Measurements from ENCODE around the gene ITPR1.

The ITPR1 gene

GRCh38 chr3:4478261-4478660 is 14.9 kb upstream of the ITPR1 start:
- in situ Hi-C loops (cut with MboI; ENCODE audit: low sequenced_read_pairs): no loop called here

GRCh38 chr3:4491855-4492207 is 1.3 kb upstream of the ITPR1 start:
- in situ Hi-C loops (cut with MboI; ENCODE audit: low sequenced_read_pairs): no loop called here

- in situ Hi-C loops (cut with MboI; ENCODE audit: low sequenced_read_pairs): no loop called here
Observed at GRCh38 chr3:4492208-4493013, 737 bp upstream of the ITPR1 start.

- in situ Hi-C loops (cut with MboI; ENCODE audit: low sequenced_read_pairs): no loop called here
Observed at GRCh38 chr3:4493941-4494894, 1.1 kb downstream of the ITPR1 start.

GRCh38 chr3:4494895-4495264 is 1.7 kb downstream of the ITPR1 start:
- in situ Hi-C loops (cut with MboI; ENCODE audit: low sequenced_read_pairs): no loop called here

GRCh38 chr3:4495294-4496086 is 2.3 kb downstream of the ITPR1 start:
- in situ Hi-C loops (cut with MboI; ENCODE audit: low sequenced_read_pairs): no loop called here

GRCh38 chr3:4496087-4496452 is 2.9 kb downstream of the ITPR1 start:
- in situ Hi-C loops (cut with MboI; ENCODE audit: low sequenced_read_pairs): no loop called here

GRCh38 chr3:4497005-4497692 is 4.0 kb downstream of the ITPR1 start:
- in situ Hi-C loops (cut with MboI; ENCODE audit: low sequenced_read_pairs): no loop called here

GRCh38 chr3:4497843-4498324 is 4.7 kb downstream of the ITPR1 start:
- in situ Hi-C loops (cut with MboI; ENCODE audit: low sequenced_read_pairs): no loop called here

GRCh38 chr3:4498446-4498845 is 5.3 kb downstream of the ITPR1 start:
- in situ Hi-C loops (cut with MboI; ENCODE audit: low sequenced_read_pairs): no loop called here

- in situ Hi-C loops (cut with MboI; ENCODE audit: low sequenced_read_pairs): no loop called here
Observed at GRCh38 chr3:4501437-4501836, 8.3 kb downstream of the ITPR1 start.

GRCh38 chr3:4501927-4502326 is 8.8 kb downstream of the ITPR1 start:
- in situ Hi-C loops (cut with MboI; ENCODE audit: low sequenced_read_pairs): no loop called here

GRCh38 chr3:4503050-4503449 is 9.9 kb downstream of the ITPR1 start:
- in situ Hi-C loops (cut with MboI; ENCODE audit: low sequenced_read_pairs): no loop called here

- in situ Hi-C loops (cut with MboI; ENCODE audit: low sequenced_read_pairs): no loop called here
Observed at GRCh38 chr3:4504340-4505261, 11.5 kb downstream of the ITPR1 start.

- in situ Hi-C loops (cut with MboI; ENCODE audit: low sequenced_read_pairs): no loop called here
Observed at GRCh38 chr3:4505688-4506558, 12.8 kb downstream of the ITPR1 start.

GRCh38 chr3:4506559-4507023 is 13.4 kb downstream of the ITPR1 start:
- in situ Hi-C loops (cut with MboI; ENCODE audit: low sequenced_read_pairs): no loop called here

GRCh38 chr3:4507024-4507596 is 14.0 kb downstream of the ITPR1 start:
- in situ Hi-C loops (cut with MboI; ENCODE audit: low sequenced_read_pairs): no loop called here

Data from HL-60/S4 treated with retinoic acid at 250 ng/mL for 4 days and 3 days (cell line).